ENCODE results near the gene SGTA.

DNA sequence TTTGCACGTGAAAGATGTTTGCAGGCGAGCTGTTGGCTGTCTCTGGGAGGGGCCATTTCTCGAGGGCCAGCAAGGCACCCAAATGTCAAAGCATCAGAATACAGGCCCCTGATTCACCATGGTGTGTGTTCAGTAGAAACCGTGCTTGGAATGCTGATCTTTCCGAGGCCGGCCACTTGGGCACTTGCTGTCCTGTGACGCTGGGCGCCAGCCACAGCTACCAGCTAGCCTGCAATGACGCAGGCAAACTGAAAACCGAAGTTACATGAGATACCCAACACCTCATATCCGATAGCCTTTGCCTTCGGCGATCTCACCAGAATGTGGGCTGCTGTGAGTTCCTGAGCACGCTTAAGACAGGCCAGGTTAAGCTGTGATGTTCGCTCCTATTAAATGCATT is 14.2 kb upstream of the SGTA start:
- TF ChIP-seq TAF1 (conservative IDR thresholded peaks at IDR 0.05) (no peak), RAD21 (IDR thresholded peaks at IDR 0.05) (no peak), YY1 (IDR thresholded peaks at IDR 0.05) (no peak), FOXA1 (IDR thresholded peaks at IDR 0.05) (no peak)
- TF ChIP-seq, protein P1, sequence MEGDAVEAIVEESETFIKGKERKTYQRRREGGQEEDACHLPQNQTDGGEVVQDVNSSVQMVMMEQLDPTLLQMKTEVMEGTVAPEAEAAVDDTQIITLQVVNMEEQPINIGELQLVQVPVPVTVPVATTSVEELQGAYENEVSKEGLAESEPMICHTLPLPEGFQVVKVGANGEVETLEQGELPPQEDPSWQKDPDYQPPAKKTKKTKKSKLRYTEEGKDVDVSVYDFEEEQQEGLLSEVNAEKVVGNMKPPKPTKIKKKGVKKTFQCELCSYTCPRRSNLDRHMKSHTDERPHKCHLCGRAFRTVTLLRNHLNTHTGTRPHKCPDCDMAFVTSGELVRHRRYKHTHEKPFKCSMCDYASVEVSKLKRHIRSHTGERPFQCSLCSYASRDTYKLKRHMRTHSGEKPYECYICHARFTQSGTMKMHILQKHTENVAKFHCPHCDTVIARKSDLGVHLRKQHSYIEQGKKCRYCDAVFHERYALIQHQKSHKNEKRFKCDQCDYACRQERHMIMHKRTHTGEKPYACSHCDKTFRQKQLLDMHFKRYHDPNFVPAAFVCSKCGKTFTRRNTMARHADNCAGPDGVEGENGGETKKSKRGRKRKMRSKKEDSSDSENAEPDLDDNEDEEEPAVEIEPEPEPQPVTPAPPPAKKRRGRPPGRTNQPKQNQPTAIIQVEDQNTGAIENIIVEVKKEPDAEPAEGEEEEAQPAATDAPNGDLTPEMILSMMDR (IDR thresholded peaks at IDR 0.05; ENCODE audit: low read depth, low read length, missing input control) = no peak
- TF ChIP-seq, protein P2, sequence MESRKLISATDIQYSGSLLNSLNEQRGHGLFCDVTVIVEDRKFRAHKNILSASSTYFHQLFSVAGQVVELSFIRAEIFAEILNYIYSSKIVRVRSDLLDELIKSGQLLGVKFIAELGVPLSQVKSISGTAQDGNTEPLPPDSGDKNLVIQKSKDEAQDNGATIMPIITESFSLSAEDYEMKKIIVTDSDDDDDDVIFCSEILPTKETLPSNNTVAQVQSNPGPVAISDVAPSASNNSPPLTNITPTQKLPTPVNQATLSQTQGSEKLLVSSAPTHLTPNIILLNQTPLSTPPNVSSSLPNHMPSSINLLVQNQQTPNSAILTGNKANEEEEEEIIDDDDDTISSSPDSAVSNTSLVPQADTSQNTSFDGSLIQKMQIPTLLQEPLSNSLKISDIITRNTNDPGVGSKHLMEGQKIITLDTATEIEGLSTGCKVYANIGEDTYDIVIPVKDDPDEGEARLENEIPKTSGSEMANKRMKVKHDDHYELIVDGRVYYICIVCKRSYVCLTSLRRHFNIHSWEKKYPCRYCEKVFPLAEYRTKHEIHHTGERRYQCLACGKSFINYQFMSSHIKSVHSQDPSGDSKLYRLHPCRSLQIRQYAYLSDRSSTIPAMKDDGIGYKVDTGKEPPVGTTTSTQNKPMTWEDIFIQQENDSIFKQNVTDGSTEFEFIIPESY (IDR thresholded peaks at IDR 0.05) = no peak
- TF ChIP-seq, protein P3, sequence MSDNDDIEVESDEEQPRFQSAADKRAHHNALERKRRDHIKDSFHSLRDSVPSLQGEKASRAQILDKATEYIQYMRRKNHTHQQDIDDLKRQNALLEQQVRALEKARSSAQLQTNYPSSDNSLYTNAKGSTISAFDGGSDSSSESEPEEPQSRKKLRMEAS (IDR thresholded peaks at IDR 0.05) = no peak
